Activated CD4-positive, alpha-beta memory T cell treated with anti-CD3 and anti-CD28 coated beads for 36 hours (primary cell): ENCODE results near the gene SIRT7. TPM values are rescaled to one million over a fixed set of nuclear protein-coding genes. Genes with fewer than 3 reads are reported as not detected.

ENCODE experiments used
- CTCF ChIA-PET: fragments of 350-600 bp; sonication (Branson Sonifier 250); formaldehyde crosslinking; loops from one replicate; lab custom pipeline; 2021; ENCODE audit warnings: antibody characterized with exemption, inconsistent platforms; lab: Charles Lee
- POLR2A ChIA-PET: fragments of 350-600 bp; sonication (Branson Sonifier 250); formaldehyde crosslinking; loops from one replicate; lab custom pipeline; 2021; ENCODE audit warnings: antibody characterized with exemption; lab: Charles Lee
- DNase-seq: peaks from one replicate; pipeline ENCODE4 v3.0.0-alpha.2; 2020
- H3K27ac Mint-ChIP-seq: one replicate; pipeline ENCODE4 v1.8.0; 2021; ENCODE audit warnings: mixed read lengths
- H3K27me3 Mint-ChIP-seq: one replicate; pipeline ENCODE4 v1.8.0; 2021; ENCODE audit warnings: mixed read lengths
- H3K36me3 Mint-ChIP-seq: one replicate; pipeline ENCODE4 v1.8.0; 2021; ENCODE audit warnings: mixed read lengths
- H3K4me1 Mint-ChIP-seq: one replicate; pipeline ENCODE4 v1.8.0; 2021; ENCODE audit warnings: low read depth, mixed read lengths
- H3K4me3 Mint-ChIP-seq: one replicate; pipeline ENCODE4 v1.8.0; 2021; ENCODE audit warnings: mild to moderate bottlenecking, mixed read lengths
- H3K9me3 Mint-ChIP-seq: one replicate; pipeline ENCODE4 v1.8.0; 2021; ENCODE audit warnings: mixed read lengths
- intact Hi-C: fragments of 100-400 bp; cut with micrococcal nuclease; formaldehyde crosslinking; loops from one replicate; pipeline ENCODE4 v1.15.1; 2023
- total RNA-seq, 2 experiments: library from RNA; stranded (reverse); gene quantifications; one replicate each; pipeline ENCODE4 v1.2.3, GENCODE V29; 2021

The SIRT7 gene
- total RNA-seq: 10 to 100 TPM; 32.0 to 33.1 TPM

- intact Hi-C loops: no loop called here
These were observed at the start of gene SIRT7 for GRCh38 chr17:81917565-81918332. Gene SIRT7, minus strand, starts transcription at chr17:81918176. Its CDS starts 45 bp downstream, at chr17:81918131.

GRCh38 chr17:81967244-81967532 is 49.2 kb upstream of the SIRT7 start:
- POLR2A ChIA-PET: interaction anchor here (0.7 to 1.5 kb wide), 4 partner anchors 10 to 97 kb away, joined by 3 to 4 read pairs (median 4); partner anchors contain the start of gene DCXR
- CTCF ChIA-PET: interaction anchor here (0.7 to 2.2 kb wide), 8 partner anchors 8 to 226 kb away, joined by 3 to 15 read pairs (median 5); partner anchors contain the start of gene ASPSCR1
- intact Hi-C loops: no loop called here
- Mint-ChIP-seq H3K27ac (no peak overlapping the region), H3K36me3 (no peaks in the 10 kb centered on the region), H3K27me3 (peaks cover 3% of the 10 kb centered on the region), H3K9me3 (no peaks in the 10 kb centered on the region), H3K4me1 (peaks cover 14% of the 10 kb centered on the region), H3K4me3 (no peak overlapping the region)
- DNase-seq: no peak

More at GRCh38 chr17:81917565-81918332, at the start of gene SIRT7:
- peak; percentile 90 for DNase-seq
- CTCF ChIA-PET: interaction anchor here (0.6 to 1.9 kb wide), 5 partner anchors 8 to 103 kb away, joined by 3 to 8 read pairs (median 7); partner anchors contain the start of gene MAFG
- Mint-ChIP-seq H3K27ac (peak within 1 kb of the TSS; percentile 75), H3K9me3 (no peaks in the 10 kb centered on the region), H3K4me1 (peaks cover 24% of the 10 kb centered on the region), H3K36me3 (peaks cover 31% of the 10 kb centered on the region), H3K4me3 (peak within 1 kb of the TSS; percentile 85), H3K27me3 (no peaks in the 10 kb centered on the region)
- POLR2A ChIA-PET: interaction anchor here (0.9 to 1.5 kb wide), 5 partner anchors 8 to 113 kb away, joined by 3 to 7 read pairs (median 3); no protein-coding TSS in a partner anchor

GRCh38 chr17:81966343-81967243 is 48.6 kb upstream of the SIRT7 start:
- Mint-ChIP-seq H3K4me3 (no peak overlapping the region), H3K4me1 (peaks cover 14% of the 10 kb centered on the region), H3K36me3 (no peaks in the 10 kb centered on the region), H3K27me3 (peaks cover 5% of the 10 kb centered on the region), H3K9me3 (no peaks in the 10 kb centered on the region), H3K27ac (no peak overlapping the region)
- CTCF ChIA-PET: interaction anchor here (0.7 to 1.8 kb wide), 4 partner anchors 10 to 227 kb away, joined by 3 to 6 read pairs (median 4); partner anchors contain the start of gene ASPSCR1
- intact Hi-C loops: no loop called here
- no peak for DNase-seq
- POLR2A ChIA-PET: interaction anchor here (0.7 to 1.5 kb wide), 4 partner anchors 10 to 97 kb away, joined by 3 to 4 read pairs (median 4); partner anchors contain the start of gene DCXR

GRCh38 chr17:81964081-81964849 is 46.3 kb upstream of the SIRT7 start:
- DNase-seq: no peak
- peaks cover 7% of the 10 kb centered on the region for H3K27me3 Mint-ChIP-seq
- ChIA-PET CTCF (interaction anchor here (5.7 kb wide), 1 partner anchor 57 kb away, joined by 174 read pairs; the partner anchor contains the start of genes CENPX and LRRC45), POLR2A (no interaction called here)
- no peaks in the 10 kb centered on the region for H3K9me3 Mint-ChIP-seq
- intact Hi-C loops: loop anchor here (5.0 kb wide), 1 partner anchor 52 kb away; the partner anchor contains the start of gene PCYT2
- H3K4me1 Mint-ChIP-seq: peaks cover 14% of the 10 kb centered on the region
- H3K27ac Mint-ChIP-seq: no peak overlapping the region
- no peaks in the 10 kb centered on the region for H3K36me3 Mint-ChIP-seq
- H3K4me3 Mint-ChIP-seq: no peak overlapping the region

- Mint-ChIP-seq H3K4me1 (peaks cover 5% of the 10 kb centered on the region), H3K27ac (no peak overlapping the region), H3K4me3 (peak overlapping the region; percentile 8), H3K27me3 (peaks cover 19% of the 10 kb centered on the region), H3K9me3 (no peaks in the 10 kb centered on the region), H3K36me3 (no peaks in the 10 kb centered on the region)
- ChIA-PET CTCF (interaction anchor here (1.1 to 5.7 kb wide), 3 partner anchors 28 to 191 kb away, joined by 3 to 174 read pairs (median 3); partner anchors contain the start of genes CENPX and LRRC45), POLR2A (interaction anchor here (0.6 kb wide), 1 partner anchor 35 kb away, joined by 4 read pairs; no protein-coding TSS in a partner anchor)
- intact Hi-C loops: loop anchor here (5.0 kb wide), 1 partner anchor 50 kb away; the partner anchor contains the start of gene PCYT2
- no peak for DNase-seq
These were observed 44.8 kb upstream of the SIRT7 start for GRCh38 chr17:81962499-81963441.

GRCh38 chr17:81961521-81962498 is 43.8 kb upstream of the SIRT7 start:
- Mint-ChIP-seq H3K36me3 (no peaks in the 10 kb centered on the region), H3K27ac (no peak overlapping the region), H3K27me3 (peaks cover 19% of the 10 kb centered on the region), H3K9me3 (no peaks in the 10 kb centered on the region), H3K4me3 (peak overlapping the region; percentile 8), H3K4me1 (peaks cover 2% of the 10 kb centered on the region)
- intact Hi-C loops: loop anchor here (5.0 kb wide), 1 partner anchor 50 kb away; the partner anchor contains the start of gene PCYT2
- ChIA-PET CTCF (interaction anchor here (1.1 to 5.7 kb wide), 3 partner anchors 27 to 192 kb away, joined by 3 to 174 read pairs (median 3); partner anchors contain the start of genes CENPX and LRRC45), POLR2A (no interaction called here)
- no peak for DNase-seq

GRCh38 chr17:81961087-81961511 is 43.1 kb upstream of the SIRT7 start, which contains the start of gene NOTUM:
Gene NOTUM, minus strand, starts transcription at chr17:81961187. Its CDS starts 278 bp downstream, at chr17:81960909.
- DNase-seq: no peak
- H3K4me3 Mint-ChIP-seq: no peak within 1 kb of the TSS
- H3K9me3 Mint-ChIP-seq: no peaks in the 10 kb centered on the region
- intact Hi-C loops: loop anchor here (5.0 kb wide), 1 partner anchor 49 kb away; the partner anchor contains the start of gene PCYT2
- no peaks in the 10 kb centered on the region for H3K36me3 Mint-ChIP-seq
- CTCF ChIA-PET: interaction anchor here (0.6 to 5.7 kb wide), 3 partner anchors 28 to 106 kb away, joined by 3 to 174 read pairs (median 4); partner anchors contain the start of genes CENPX and LRRC45
- H3K4me1 Mint-ChIP-seq: peaks cover 2% of the 10 kb centered on the region
- H3K27me3 Mint-ChIP-seq: peaks cover 19% of the 10 kb centered on the region
- no peak within 1 kb of the TSS for H3K27ac Mint-ChIP-seq
- POLR2A ChIA-PET: interaction anchor here (0.5 to 2.2 kb wide), 3 partner anchors 59 to 78 kb away, joined by 3 to 7 read pairs (median 6); partner anchors contain the start of gene DCXR

- H3K27me3 Mint-ChIP-seq: peaks cover 19% of the 10 kb centered on the region
- intact Hi-C loops: loop anchor here (5.0 kb wide), 1 partner anchor 48 kb away; the partner anchor contains the start of gene PCYT2
- DNase-seq: no peak
- H3K4me1 Mint-ChIP-seq: peaks cover 2% of the 10 kb centered on the region
- POLR2A ChIA-PET: interaction anchor here (0.5 to 2.2 kb wide), 6 partner anchors 33 to 78 kb away, joined by 3 to 7 read pairs (median 6); partner anchors contain the start of genes CENPX, DCXR, LRRC45 and MAFG
- H3K9me3 Mint-ChIP-seq: no peaks in the 10 kb centered on the region
- CTCF ChIA-PET: interaction anchor here (0.6 to 5.7 kb wide), 47 partner anchors 8 to 257 kb away, joined by 3 to 174 read pairs (median 5); partner anchors contain the start of genes ASPSCR1, CENPX, DCXR and DUS1L
- H3K4me3 Mint-ChIP-seq: no peak overlapping the region
- no peak overlapping the region for H3K27ac Mint-ChIP-seq
- no peaks in the 10 kb centered on the region for H3K36me3 Mint-ChIP-seq
These were observed 42.4 kb upstream of the SIRT7 start for GRCh38 chr17:81960130-81960958.
